PFSK-1 (cell line): ENCODE measurements around the gene PFDN4.

Experiments used
- FOXP2 ChIP-seq: optimal IDR thresholded peaks from 2 replicates; pipeline ENCODE3; 2011; ENCODE audit warnings: borderline replicate concordance, control low read depth, inconsistent platforms; ENCODE audit not compliant: insufficient read depth; ENCODE audit errors: extremely low read length, extremely low read depth
- POLR2AphosphoS5 ChIP-seq: IDR thresholded peaks from 2 replicates; pipeline ENCODE4 v1.6.1; 2012; ENCODE audit warnings: low read depth, mild to moderate bottlenecking, control low read depth, low read length, moderate library complexity
- SIN3A ChIP-seq: IDR thresholded peaks from 2 replicates; pipeline ENCODE4 v1.6.1; 2012; ENCODE audit warnings: mild to moderate bottlenecking, low read length, moderate library complexity, borderline replicate concordance; ENCODE audit not compliant: insufficient read depth
- TAF1 ChIP-seq: IDR thresholded peaks from 2 replicates; pipeline ENCODE4 v1.6.1; 2012; ENCODE audit warnings: low read length, control low read depth, borderline replicate concordance; ENCODE audit not compliant: insufficient read depth
- TF ChIP-seq, protein P1 (sequence below), 2 experiments: IDR thresholded peaks; 2 replicates each; pipeline versions ENCODE4 v1.6.1 to v1.8.0; 2011 to 2012; ENCODE audit warnings: low read depth in 2 of 2, low read length in 2 of 2, control low read depth in 1 of 2, inconsistent platforms in 1 of 2, mild to moderate bottlenecking in 1 of 2, moderate library complexity in 1 of 2; ENCODE audit not compliant: insufficient read depth in 1 of 2

- TF ChIP-seq, protein P1, sequence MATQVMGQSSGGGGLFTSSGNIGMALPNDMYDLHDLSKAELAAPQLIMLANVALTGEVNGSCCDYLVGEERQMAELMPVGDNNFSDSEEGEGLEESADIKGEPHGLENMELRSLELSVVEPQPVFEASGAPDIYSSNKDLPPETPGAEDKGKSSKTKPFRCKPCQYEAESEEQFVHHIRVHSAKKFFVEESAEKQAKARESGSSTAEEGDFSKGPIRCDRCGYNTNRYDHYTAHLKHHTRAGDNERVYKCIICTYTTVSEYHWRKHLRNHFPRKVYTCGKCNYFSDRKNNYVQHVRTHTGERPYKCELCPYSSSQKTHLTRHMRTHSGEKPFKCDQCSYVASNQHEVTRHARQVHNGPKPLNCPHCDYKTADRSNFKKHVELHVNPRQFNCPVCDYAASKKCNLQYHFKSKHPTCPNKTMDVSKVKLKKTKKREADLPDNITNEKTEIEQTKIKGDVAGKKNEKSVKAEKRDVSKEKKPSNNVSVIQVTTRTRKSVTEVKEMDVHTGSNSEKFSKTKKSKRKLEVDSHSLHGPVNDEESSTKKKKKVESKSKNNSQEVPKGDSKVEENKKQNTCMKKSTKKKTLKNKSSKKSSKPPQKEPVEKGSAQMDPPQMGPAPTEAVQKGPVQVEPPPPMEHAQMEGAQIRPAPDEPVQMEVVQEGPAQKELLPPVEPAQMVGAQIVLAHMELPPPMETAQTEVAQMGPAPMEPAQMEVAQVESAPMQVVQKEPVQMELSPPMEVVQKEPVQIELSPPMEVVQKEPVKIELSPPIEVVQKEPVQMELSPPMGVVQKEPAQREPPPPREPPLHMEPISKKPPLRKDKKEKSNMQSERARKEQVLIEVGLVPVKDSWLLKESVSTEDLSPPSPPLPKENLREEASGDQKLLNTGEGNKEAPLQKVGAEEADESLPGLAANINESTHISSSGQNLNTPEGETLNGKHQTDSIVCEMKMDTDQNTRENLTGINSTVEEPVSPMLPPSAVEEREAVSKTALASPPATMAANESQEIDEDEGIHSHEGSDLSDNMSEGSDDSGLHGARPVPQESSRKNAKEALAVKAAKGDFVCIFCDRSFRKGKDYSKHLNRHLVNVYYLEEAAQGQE (IDR thresholded peaks at IDR 0.05; ENCODE audit: insufficient read depth in 1 of 2, low read depth in 2 of 2, low read length in 2 of 2) = no peak
- no peak for TF ChIP-seq POLR2AphosphoS5
- no peak for TF ChIP-seq SIN3A
- no peak for TF ChIP-seq TAF1
- TF ChIP-seq FOXP2 = no peak
Measured at GRCh38 chr20:54209216-54209813, 1.4 kb downstream of the PFDN4 start.
